ENCODE results near the gene PARP12.

Gene PARP12

DNA sequence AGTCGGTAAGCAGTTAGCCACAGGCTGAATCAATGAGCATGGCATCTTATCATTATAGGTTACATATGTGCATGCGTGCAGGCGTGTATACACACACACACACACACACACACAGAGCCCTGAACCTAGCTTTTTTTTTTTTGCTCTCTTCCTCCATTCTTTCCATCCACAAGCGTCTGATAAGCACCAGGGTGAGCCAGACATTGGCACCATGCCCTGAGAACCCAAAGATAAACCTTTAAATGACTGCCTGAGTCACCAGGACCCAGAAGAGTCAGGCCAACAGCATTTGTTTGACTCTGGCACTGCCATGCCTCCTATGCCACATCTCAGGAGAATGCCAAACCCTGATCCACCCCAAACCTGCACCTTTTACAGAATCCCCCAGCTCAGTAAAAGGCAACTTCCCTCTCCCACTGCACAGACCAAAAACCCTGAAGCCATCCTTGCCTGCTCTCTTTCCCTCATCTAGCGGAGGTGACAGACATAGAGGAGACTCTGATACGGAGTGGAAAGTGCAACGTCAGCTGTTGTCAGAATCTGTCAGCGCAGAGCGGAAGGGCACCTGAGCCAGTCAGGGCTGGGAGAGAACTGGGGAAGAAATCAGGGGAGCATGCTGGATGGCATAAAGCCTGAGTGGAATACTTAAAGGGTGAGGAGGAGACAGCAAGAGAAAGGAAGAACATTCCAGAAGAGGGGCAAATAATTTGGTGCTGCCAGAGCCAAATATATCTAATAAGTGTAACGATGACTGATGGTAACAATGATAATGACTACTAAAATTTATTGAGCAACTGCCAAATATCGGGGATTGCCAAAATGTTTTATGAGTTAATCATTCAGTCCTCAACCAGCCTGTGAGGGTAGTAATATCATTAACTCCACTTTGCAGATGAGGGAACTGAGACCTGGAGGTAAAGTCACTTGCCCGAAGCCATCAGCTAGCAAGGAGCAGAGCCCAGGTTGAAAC is 3.2 kb downstream of the PARP12 start:
- DNase-seq: peak; percentile 82

DNA sequence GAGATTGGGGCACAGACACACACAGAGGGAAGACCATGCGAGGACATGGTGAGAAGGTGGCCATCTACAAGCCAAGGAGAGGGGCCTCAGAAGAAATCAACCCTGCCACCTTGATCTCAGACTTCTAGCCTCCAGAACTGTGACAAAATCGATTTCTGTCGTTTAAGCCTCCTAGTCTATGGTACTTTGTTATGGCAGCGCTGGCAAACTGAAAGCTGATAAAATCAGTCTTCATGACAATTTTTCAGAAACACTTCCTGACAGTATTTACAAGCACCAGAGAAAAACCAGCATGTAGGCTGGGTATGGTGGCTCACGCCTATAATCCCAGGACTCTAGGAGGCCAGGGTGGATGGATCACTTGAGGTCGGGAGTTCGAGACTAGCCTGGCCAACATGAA is 4.2 kb downstream of the PARP12 start:
- DNase-seq: no peak

DNA sequence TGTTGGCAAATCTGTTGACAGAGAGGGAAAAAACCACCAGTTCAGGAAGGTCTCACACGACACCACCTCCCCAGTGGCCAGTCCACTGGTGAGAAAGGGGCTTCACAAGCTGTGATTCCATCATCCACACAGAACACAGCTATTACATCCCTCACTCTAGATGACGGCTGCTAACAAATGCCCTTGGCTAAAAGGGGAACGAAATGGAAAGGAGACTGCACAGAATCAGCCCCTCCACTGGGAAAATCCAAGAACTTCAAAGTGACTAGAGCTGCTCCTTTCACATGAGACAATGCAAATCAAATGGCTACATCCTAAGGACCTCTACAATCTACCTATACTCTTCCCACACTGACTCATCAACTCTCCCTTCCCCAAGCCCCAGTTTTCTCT is 5.6 kb downstream of the PARP12 start:
- DNase-seq: no peak

DNA sequence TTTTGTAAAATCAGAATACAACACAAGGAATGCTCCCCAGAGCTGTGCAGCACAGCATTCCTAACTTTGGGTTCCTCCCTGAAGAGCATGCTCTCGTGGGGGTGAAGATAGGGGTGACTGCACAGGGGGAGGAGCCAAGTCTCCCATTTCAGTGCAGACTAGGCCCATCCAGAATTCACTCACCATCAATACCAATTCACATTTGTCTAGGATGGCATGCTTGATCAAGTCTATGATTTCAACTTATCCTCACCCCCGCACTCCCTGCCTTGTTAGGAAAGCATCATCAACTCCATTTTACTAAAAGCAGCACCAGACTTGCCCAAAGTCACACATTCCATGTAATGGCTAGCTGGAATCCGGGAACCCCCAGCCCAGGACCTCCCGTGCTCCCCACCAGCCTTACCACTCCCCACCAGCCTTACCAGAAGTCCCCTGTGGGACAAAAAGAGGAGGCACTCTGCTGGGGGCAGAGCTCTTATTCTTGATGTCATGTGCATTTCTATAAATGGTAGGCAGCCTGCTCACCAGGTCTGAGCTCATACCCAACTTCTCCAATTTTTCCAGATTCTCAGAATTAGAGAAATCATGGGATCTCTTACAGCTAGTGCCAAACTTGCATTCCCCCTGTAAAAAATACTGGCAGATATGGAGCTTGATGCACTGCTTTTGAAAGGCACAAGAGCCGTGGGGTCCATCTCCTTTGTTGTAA is 6.2 kb downstream of the PARP12 start:
- DNase-seq: no peak

DNA sequence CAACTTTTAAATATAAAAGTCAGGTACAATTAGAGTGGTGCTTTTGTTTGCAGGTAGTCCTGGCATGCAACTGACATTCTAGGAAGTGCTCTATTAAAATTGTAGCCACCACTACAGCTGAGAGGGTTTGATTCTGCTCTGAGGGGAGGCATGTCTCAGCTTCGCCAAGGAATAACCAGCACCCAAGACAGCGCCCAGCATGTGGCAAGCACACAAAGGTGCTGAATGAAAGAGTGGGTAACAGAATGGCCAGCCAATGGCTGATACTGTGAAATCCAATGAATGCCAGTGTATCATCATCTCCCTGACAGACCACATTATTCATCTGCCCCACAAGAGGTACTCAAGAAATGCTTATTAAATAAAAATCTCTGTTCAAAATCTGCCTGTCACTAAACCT is 6.9 kb downstream of the PARP12 start:
- no peak for DNase-seq

DNA sequence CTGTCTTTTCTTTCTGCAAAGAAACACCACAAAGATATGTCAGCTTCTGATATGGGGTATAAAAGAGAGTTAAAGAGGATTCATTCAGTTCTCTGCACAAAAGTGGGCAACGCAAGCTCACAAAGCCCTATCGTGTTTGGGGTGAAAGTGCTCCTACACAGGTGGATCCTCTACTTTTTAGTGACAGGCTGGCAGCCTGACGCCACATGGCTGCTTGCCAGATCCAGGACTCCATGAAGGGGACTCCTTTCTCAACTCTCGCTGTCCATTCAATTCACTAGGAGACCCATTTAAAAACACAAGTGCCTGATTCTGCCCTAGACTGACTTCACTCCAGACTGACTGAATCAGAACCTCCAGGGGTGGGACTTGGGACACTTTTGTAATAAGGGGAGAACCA is 8.0 kb downstream of the PARP12 start:
- no peak for DNase-seq

DNA sequence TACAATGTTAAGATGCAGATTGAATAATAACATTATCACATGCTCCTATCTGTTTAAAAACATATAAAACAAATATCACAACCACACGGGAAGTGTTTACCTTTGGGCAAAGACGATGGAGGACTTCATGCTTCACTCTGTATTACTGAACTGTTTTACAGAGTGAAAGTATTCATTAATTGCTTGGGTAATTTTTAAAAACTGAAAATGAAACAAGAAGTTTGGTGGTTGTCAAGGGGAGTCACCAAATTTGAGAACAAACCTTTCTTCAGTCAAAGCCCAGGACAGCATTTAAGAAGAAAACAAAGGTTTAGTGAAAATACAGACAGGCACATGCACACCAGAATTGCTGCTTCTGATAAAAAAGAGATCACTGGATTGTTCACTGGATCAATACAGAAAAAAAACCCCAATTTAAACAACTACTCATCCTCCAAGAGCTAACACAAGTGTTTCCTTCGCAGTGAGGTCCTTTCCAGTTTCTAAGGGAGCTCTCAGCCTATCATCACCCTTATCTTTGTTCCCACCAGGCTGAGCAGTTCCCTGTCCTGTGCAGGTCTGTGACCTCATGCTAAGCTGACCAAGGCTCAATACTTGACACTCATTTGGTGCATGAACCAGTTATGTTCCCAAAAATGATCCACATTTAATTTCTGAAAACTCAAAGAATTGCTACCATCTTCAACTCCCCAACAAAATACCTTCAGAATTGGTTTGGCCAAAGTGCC is 8.8 kb downstream of the PARP12 start:
- no peak for DNase-seq

DNA sequence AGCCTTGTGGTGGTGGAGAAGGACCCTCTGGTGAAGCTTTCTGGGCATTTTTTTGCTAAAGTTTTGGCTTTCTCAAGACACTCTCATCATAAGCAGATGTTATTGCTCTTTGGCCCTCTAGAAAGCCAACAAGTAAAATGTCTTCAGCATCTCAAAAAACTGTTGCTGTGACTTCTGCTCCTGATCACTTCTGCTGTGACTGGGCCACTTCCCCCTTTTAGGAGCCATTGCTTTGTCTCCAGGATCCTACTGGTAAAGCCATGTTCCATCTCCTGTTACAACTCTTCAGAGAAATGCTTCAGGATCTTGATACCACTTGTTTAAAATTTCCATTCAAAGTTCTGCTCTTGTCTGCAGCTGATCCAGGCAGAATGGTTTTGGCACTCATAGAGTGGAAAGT is 10.9 kb downstream of the PARP12 start:
- DNase-seq: no peak

DNA sequence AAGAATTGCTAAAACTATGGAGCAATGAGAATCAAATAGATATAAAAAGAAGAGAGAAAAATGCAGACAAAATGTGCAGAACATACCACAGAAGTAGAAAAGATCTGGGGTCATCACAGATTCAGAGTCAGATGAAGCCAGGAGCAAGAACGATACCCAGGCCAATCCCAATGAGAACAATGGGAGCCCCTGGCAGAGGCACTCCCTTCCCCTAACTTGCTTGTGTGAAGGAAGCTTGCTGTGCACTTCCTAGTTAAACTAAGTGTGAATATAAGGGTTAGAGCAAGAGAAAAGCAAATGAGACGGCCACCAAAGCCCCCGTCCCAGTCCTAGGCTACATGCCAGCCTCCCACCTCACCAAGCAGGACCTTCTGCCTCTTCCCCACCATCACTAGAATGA is 12.7 kb downstream of the PARP12 start:
- DNase-seq: no peak

DNA sequence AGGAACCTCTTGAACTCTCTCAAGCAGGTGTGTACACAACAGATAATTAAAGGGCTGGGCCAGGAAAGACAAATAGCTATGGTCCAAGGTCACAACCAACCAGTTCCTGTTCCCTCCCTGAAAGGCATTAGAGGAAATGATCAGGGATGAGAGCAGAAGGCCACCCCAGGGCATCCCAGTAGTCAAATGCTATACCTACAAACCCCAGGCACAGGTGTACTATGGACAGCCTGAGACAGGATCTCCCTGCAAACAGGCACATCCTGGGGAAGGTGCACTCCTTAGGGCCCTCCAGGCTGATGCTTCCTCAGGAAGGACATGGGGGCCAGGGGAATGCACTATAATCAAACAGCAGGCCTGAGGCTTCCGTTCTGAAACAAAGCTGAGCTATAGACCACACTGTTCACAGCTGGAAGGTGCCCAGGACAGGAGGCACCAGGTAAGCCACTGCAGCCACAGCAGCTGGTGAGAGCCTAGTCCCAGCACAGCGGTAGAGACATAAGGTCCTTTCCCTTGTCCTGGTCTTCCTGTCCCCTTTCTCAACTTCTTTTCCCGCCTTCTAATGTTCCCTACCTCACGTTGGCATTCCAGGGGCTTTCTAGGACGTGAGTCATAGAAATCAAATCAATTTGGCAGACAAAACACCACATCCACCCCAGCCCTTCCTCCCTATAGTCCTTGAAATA is 13.3 kb downstream of the PARP12 start:
- no peak for DNase-seq

DNA sequence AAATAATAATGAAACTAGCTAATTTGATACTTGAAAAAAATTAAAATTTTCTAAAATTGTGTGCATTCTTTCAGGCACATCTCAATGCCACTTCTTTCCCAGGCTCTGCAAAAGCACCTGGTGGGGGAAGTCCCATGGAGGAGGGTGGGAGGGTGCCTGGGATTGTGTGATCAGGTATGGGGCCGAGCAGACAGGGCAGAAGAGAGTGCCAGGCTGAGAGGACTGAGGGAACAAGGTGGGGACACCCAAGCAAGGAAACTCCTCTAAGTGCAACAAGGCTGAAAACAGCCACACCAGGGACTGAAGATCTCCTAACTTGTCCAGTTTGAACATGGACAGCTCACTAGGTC is 13.8 kb downstream of the PARP12 start:
- DNase-seq: no peak

DNA sequence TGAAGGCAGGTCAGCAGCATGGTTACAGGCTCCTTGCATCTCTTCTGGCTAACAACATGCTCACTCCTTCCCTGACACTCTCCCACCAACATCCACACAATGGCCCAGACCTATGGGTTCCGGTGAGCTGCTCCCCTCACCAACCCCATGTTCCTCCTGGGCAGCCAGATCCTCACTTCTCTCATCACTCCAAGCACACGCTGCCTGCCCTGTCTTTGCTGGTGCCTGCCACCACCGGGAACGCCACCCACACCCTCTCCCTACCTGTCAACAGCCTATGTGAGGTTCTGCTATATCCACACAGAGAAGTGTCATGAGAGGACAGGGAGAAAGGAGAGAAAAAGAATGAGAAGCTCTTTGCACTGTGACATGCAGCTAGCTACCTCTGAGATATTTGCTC is 14.6 kb downstream of the PARP12 start:
- no peak for DNase-seq

DNA sequence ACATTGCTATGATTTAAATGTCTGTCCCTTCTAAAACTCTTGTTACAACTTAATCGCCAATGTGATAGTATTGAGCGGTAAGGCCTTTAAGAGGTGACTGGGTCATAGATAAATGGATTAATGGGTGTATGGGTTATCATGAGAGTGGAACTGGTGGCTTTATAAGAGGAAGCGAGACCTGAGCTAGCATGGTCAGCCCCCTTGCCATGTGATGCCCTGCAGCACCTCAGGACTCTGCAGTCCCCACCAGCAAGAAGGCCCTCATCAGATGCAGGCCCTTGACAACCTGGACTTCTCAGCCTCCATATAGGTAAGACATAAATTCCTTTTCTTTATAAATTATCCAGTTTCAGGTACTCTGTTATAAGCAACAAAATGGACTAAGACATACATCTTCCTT is 15.6 kb downstream of the PARP12 start:
- DNase-seq: no peak

DNA sequence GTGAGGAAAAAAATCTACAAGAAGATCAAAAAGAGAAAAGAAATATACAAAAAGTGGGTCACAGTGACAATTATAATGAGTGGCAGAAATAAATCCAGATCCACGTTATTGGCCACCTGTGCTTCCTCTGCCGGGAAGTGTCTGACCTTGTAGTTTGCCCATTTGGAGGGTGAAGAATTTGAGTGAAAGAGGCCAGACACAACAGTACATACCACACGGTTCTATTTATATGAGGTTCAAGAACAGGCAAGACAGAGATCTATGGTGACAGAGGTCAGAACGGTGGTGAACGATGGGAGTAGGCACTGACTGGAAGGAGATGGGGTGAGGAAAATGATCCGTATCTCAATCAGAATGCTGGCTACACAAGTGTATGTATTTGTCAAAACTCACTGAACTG is 17.1 kb downstream of the PARP12 start:
- DNase-seq: no peak

DNA sequence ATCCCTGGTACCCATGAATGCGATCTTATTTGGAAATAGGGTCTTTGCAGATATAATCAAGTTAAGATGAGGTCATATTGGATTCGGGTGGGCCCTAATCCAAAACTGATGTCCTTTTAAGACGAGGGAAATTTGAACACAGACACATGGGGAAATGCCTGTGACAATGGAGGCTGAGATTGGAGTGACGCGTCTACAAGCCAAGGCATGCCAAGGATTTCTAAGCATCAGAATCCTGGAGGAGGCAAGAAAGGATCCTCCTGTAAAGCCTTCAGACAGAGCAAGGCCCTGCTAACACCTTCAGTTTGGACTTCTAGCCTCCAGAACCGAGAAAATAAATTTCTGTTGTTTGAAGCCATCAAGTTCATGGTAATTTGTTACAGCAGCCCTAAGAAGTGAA is 18.5 kb downstream of the PARP12 start:
- no peak for DNase-seq

DNA sequence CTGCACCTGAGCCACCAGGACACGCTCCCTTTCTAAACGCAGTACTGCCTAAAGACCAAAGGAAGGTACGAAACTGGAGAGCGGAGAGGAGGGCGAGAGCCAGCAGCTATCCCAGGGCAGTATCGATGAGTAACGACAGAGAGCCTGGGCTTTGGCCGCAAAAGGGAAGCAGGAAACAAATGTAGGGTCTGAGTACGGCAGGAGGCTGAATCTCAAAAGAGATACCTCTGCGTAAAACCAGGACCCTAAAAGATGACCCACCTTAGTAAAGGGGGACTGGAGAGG is 20.4 kb downstream of the PARP12 start:
- no peak for DNase-seq

DNA sequence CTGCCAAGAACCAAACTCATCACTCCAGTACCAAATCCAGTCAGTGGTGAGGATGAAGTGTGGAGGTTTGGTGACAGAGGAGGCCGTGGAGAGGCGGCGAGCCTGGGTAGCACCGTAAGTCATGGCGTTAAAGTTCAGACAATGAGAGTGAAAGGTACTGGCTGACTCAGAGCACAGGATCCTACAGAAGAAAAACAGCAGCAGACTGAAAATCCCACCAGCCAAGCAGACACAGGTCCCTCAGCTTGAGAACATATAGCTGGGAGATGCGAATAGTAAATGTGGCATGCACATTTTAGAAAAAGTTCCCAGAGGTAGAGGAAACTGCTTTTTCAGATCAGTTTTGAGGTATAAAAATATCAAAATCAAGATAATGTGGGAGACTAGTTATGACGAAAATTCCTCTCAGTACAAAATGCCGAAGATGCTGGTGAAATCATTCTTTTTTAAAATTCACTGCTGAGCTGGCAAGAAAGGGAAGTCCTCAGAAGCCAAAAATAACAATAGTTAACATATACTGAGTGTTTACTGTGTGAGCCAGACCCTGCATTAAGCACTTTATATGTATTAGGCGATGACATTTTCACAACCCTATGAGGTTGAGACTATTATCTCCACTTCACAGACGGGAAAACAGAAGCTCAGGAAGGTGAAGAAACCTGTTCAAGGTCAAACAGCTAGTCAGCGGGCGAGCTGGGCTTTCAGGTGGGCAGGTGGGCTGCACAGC is 20.9 kb downstream of the PARP12 start:
- DNase-seq: no peak

DNA sequence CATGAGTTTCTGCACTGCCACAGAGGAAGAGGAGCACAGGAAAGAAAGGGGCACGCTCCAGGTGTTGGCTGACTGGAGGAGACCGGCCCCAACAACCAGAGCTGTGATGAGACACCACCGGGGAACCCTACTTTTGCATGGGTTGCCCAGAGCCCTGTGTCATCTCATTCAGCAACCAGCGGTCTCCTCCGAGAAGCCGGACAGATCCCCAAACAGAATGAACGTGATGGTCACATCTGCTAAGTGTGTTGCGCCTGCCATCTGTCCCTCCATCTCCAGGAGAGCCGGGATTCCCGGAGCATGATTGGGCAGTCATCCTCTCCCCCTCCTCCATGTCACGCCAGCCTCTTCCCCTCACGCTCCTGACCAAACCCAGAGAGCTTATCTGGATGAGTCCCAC is 22.9 kb downstream of the PARP12 start:
- no peak for DNase-seq

DNA sequence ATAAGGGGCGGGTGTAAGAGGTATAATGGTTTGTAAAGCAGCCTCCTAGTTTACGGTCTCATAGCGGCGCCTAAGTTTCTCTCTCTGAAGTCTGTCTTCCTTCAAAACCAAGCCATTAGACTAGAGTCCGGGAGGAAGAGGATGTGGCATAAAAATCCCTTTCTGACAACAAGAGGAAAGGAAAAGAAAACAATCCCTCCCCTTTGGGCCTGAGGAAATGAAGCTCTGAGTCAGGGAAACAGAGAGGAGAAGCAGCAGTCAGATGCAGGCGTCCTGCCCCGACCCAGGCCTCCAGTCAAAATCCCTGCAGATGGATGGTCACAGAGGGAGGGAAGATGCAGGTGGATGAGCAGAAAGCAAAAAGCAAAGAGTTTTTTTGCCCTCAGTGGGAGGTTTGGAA is 23.7 kb downstream of the PARP12 start:
- no peak for DNase-seq

DNA sequence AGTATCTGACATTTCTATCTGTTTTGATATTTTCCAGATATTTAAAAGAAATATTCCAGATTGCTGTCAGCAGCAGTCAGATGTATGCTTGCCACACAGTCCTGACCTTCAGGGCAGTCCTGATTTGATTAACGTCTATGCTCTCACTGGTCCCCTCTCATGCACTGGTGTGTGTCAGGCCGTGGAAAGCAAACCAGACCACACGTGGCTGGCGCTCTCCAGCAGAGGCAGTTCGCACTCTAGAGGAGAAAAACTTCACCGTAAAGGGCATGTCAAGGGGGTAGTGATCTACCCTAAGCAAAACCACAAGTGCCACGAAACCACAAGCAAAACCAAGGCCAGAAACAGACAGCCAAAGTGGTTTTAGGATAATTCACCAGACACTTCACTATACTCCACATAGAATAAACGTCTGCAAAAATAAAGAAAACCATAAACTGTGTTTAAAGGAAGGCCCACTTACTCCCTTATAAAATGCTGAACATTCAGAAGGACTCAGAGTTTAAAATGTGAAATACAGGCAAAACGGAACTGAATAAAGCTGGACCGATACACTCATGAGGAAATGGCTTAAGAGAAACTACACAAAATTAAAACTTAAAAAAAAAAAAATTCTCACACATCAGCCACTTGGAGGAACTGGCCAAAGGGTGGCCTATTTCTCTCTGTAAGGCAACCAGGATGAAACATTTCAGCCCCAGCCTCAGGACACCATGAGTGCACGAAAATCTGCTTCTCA is 26.4 kb downstream of the PARP12 start:
- DNase-seq: no peak

DNA sequence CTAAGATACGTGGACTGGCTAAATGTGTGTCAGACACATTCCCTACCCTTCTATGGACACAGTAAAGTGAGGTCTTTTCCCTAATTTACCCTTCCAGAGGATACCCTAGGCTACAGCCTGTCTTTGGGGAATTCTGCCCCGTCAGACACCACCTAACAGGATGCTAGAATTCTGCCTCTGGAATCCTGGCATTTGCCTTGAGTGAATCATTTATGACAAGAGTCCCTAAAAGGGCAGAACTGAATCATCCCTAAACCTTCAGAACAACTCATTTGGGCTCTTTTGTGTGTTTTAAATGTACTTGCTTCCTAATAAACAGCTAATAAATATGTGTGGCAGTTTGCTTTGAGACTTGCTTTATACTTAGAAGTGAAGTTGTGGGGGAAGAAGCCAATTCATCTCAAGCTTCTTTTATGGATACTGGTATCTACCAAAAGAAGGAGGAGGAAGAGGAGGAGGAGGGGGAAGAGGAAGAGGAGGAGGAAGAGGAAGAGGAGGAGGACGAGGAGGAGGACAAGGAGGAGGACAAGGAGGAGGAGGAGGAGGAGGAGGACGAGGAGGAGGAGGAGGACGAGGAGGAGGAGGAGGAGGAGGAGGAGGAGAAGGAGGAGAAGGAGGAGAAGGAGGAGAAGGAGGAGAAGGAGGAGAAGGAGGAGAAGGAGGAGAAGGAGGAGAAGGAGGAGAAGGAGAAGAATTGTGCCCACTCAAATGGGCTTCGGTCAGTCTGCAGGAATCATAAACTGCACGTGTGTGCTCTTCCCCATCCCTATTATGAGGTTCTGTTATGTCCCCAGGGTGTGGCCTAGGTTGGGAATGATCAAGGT is 27.1 kb downstream of the PARP12 start:
- no peak for DNase-seq

Measured in activated effector memory CD4-positive, alpha-beta T cell treated with anti-CD3 and anti-CD28 coated beads, Interleukin-2, amount 50 U/mL, for 16 hours (primary cell).